ENCODE results near the gene ARHGAP26. TPM values are rescaled to one million over a fixed set of nuclear protein-coding genes. Genes with fewer than 3 reads are reported as not detected.

ARHGAP26 gene
- total and polyA plus RNA-seq, 2 donors (not counting 3 experiments of a cell fraction or from before 2014, with no cell fraction given) = 3.1 to 16.2 TPM

- H3K9ac ChIP-seq (replicated peaks; ENCODE audit: extremely low read depth, insufficient read depth, low read length) = no peak overlapping the region
- no peak overlapping the region for H3K4me2 ChIP-seq (ENCODE audit: insufficient read depth, low read length)
- no peaks in the 10 kb centered on the region for H3K9me1 ChIP-seq (replicated peaks; ENCODE audit: control insufficient read depth, extremely low read depth, insufficient read depth, low read length)
- BruUV-seq (replicated peaks) = no TSS peak
- TF ChIP-seq, protein P1, sequence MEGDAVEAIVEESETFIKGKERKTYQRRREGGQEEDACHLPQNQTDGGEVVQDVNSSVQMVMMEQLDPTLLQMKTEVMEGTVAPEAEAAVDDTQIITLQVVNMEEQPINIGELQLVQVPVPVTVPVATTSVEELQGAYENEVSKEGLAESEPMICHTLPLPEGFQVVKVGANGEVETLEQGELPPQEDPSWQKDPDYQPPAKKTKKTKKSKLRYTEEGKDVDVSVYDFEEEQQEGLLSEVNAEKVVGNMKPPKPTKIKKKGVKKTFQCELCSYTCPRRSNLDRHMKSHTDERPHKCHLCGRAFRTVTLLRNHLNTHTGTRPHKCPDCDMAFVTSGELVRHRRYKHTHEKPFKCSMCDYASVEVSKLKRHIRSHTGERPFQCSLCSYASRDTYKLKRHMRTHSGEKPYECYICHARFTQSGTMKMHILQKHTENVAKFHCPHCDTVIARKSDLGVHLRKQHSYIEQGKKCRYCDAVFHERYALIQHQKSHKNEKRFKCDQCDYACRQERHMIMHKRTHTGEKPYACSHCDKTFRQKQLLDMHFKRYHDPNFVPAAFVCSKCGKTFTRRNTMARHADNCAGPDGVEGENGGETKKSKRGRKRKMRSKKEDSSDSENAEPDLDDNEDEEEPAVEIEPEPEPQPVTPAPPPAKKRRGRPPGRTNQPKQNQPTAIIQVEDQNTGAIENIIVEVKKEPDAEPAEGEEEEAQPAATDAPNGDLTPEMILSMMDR (IDR thresholded peaks at IDR 0.05; ENCODE audit: extremely low read depth in 1 of 2, insufficient read depth in 1 of 2, low read depth in 1 of 2, low read length in 2 of 2) = no peak
- no peak for TF ChIP-seq GATA2 (IDR thresholded peaks at IDR 0.05; ENCODE audit: insufficient read depth, insufficient read length, low read depth, low read length)
- TF ChIP-seq, protein P2, sequence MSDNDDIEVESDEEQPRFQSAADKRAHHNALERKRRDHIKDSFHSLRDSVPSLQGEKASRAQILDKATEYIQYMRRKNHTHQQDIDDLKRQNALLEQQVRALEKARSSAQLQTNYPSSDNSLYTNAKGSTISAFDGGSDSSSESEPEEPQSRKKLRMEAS (IDR thresholded peaks at IDR 0.05; ENCODE audit: insufficient read depth, insufficient read length) = no peak
- no peak for TF ChIP-seq JUN (IDR thresholded peaks at IDR 0.05; ENCODE audit: borderline replicate concordance, insufficient read depth, insufficient read length, low read depth)
- TF ChIP-seq FOS (IDR thresholded peaks at IDR 0.05; ENCODE audit: borderline replicate concordance, insufficient read depth, low read length) = no peak
- TF ChIP-seq POLR2AphosphoS5 (IDR thresholded peaks at IDR 0.05; ENCODE audit: insufficient read depth, low read depth, low read length) = no peak
- TF ChIP-seq MYC (IDR thresholded peaks at IDR 0.05; ENCODE audit: low read depth, low read length) = no peak
- TF ChIP-seq POLR2A (IDR thresholded peaks at IDR 0.05; ENCODE audit: low read depth, low read length) = no peak
- no peak for TF ChIP-seq EZH2 (IDR thresholded peaks at IDR 0.05; ENCODE audit: borderline replicate concordance, low read depth, low read length, severe bottlenecking)
- peaks cover 2% of the 10 kb centered on the region for H3K4me1 ChIP-seq (ENCODE audit: control insufficient read depth, extremely low read depth, insufficient read depth, low read length)
- H4K20me1 ChIP-seq (replicated peaks; ENCODE audit: control insufficient read depth, extremely low read depth, insufficient read depth, low read length) = no peaks in the 10 kb centered on the region
- no peak overlapping the region for H3K27ac ChIP-seq (ENCODE audit: insufficient read depth, low read depth, low read length)
- ChIA-PET POLR2A (no interaction called here), CTCF (interaction anchor here (2.0 kb wide), 1 partner anchor 11 kb away, joined by 5 read pairs; no protein-coding TSS in a partner anchor)
- dilution Hi-C loops (cut with MboI; ENCODE audit: extremely low pct_ligation_motif_present, low sequenced_read_pairs) (no loop called here), intact Hi-C loops (cut with micrococcal nuclease) (no loop called here)
- no peaks in the 10 kb centered on the region for H3K9me3 ChIP-seq (replicated peaks; ENCODE audit: control insufficient read depth, insufficient read depth, low read length)
- no peaks in the 10 kb centered on the region for H3K36me3 ChIP-seq (ENCODE audit: control insufficient read depth in 2 of 2, extremely low read depth in 1 of 2, insufficient read depth in 2 of 2, low read length in 2 of 2)
- no peak overlapping the region for H3K4me3 ChIP-seq (replicated peaks in 1 of 3; ENCODE audit: insufficient read depth in 1 of 3, low read depth in 1 of 3, low read length in 3 of 3)
- no peak for FAIRE-seq
- no peaks in the 10 kb centered on the region for H3K27me3 ChIP-seq (ENCODE audit: control insufficient read depth in 2 of 2, insufficient read depth in 2 of 2, low read length in 2 of 2)
- no peak for DNase-seq (ENCODE audit: low read depth, low spot score)
- no peaks in the 10 kb centered on the region for H3K79me2 ChIP-seq (ENCODE audit: control insufficient read depth, insufficient read depth, low read length)
- no peak overlapping the region for H2AFZ ChIP-seq (ENCODE audit: low read depth, low read length)
These were observed 417.9 kb downstream of the ARHGAP26 start for GRCh38 chr5:143188083-143188482.
